GM23338 (cell line): ENCODE data around the gene XYLT1. TPM values are rescaled to one million over a fixed set of nuclear protein-coding genes. Genes with fewer than 3 reads are reported as not detected.
"Not testable (repeated sequence)": the region's sequence is repeated elsewhere in the genome, so short reads cannot be mapped to it uniquely, and the experiment has no call there.

Source experiments
- ATAC-seq: fragments of 200-7000 bp; cut with Tn5 transposase; 3 replicates; pipeline ENCODE4 v1.9.1; 2020
- DNase-seq: peaks from one replicate; pipeline ENCODE4 v3.0.0-alpha.2; 2015; ENCODE audit warnings: low spot score
- H2AFZ ChIP-seq: fragments of 200-600 bp; sonication (generic); 2 replicates; pipeline ENCODE4 v1.8.0; 2016; ENCODE audit warnings: antibody characterized with exemption, mild to moderate bottlenecking, moderate library complexity
- H3F3A ChIP-seq: fragments of 200-600 bp; sonication (generic); replicated peaks from 2 replicates; pipeline ENCODE4 v1.8.0; 2017; ENCODE audit warnings: antibody characterized with exemption, mixed run types, low read depth
- H3K27ac ChIP-seq: fragments of 200-600 bp; sonication (generic); 2 replicates; pipeline ENCODE4 v1.6.1; 2016; ENCODE audit warnings: low read depth
- H3K27me3 ChIP-seq: fragments of 200-600 bp; sonication (generic); 2 replicates; pipeline ENCODE4 v1.8.0; 2016; ENCODE audit warnings: mild to moderate bottlenecking, mixed run types, moderate library complexity; ENCODE audit not compliant: insufficient read depth
- H3K36me3 ChIP-seq: fragments of 200-600 bp; sonication (generic); 2 replicates; pipeline ENCODE4 v1.8.0; 2016; ENCODE audit warnings: mild to moderate bottlenecking; ENCODE audit not compliant: insufficient read depth
- H3K4me1 ChIP-seq: fragments of 200-600 bp; sonication (generic); 2 replicates; pipeline ENCODE4 v1.8.0; 2016; ENCODE audit warnings: mild to moderate bottlenecking, moderate library complexity; ENCODE audit not compliant: insufficient read depth
- H3K4me2 ChIP-seq: fragments of 200-600 bp; sonication (generic); 2 replicates; pipeline ENCODE4 v1.7.1; 2017; ENCODE audit warnings: mixed run types
- H3K4me3 ChIP-seq: fragments of 200-600 bp; sonication (generic); 2 replicates; pipeline ENCODE4 v1.6.1; 2016; ENCODE audit warnings: mixed run types
- H3K79me2 ChIP-seq: fragments of 200-600 bp; sonication (generic); replicated peaks from 2 replicates; pipeline ENCODE4 v1.8.0; 2017; ENCODE audit warnings: mild to moderate bottlenecking; ENCODE audit not compliant: insufficient read depth
- H3K9me2 ChIP-seq: fragments of 200-600 bp; sonication (generic); 2 replicates; pipeline ENCODE4 v1.8.0; 2017; ENCODE audit not compliant: insufficient read depth
- H4K20me1 ChIP-seq: fragments of 200-600 bp; sonication (generic); replicated peaks from 2 replicates; pipeline ENCODE4 v1.8.0; 2017; ENCODE audit warnings: mild to moderate bottlenecking; ENCODE audit not compliant: insufficient read depth
- H3K27ac Mint-ChIP-seq: 2 replicates; pipeline ENCODE4 v1.8.0; 2020; ENCODE audit warnings: inconsistent platforms, mild to moderate bottlenecking, moderate library complexity, mixed read lengths
- H3K27me3 Mint-ChIP-seq: 3 replicates; pipeline ENCODE4 v1.8.0; 2022; ENCODE audit warnings: low read depth, mild to moderate bottlenecking, moderate library complexity, mixed read lengths, inconsistent platforms; ENCODE audit not compliant: insufficient read depth, poor library complexity
- H3K36me3 Mint-ChIP-seq: 3 replicates; pipeline ENCODE4 v1.8.0; 2021; ENCODE audit warnings: low read depth, mild to moderate bottlenecking, inconsistent platforms, moderate library complexity, mixed read lengths
- H3K4me1 Mint-ChIP-seq: 3 replicates; pipeline ENCODE4 v1.8.0; 2020; ENCODE audit warnings: mild to moderate bottlenecking, inconsistent platforms, mixed read lengths
- H3K4me3 Mint-ChIP-seq: 3 replicates; pipeline ENCODE4 v1.8.0; 2021; ENCODE audit warnings: moderate library complexity, mild to moderate bottlenecking, inconsistent platforms, mixed read lengths
- H3K9me3 Mint-ChIP-seq: 3 replicates; pipeline ENCODE4 v1.8.0; 2020; ENCODE audit warnings: moderate library complexity, mild to moderate bottlenecking, inconsistent platforms, mixed read lengths
- CREB1 ChIP-seq: fragments of 250-450 bp; sonication (Bioruptor Pico); IDR thresholded peaks from 2 replicates; pipeline ENCODE4 v1.5.0; 2020; ENCODE audit warnings: low read depth, mild to moderate bottlenecking, moderate library complexity
- ETS1 ChIP-seq: IDR thresholded peaks from 2 replicates; pipeline ENCODE4 v1.6.1; 2016; ENCODE audit warnings: antibody characterized with exemption
- JUNB ChIP-seq: IDR thresholded peaks from one replicate; pipeline ENCODE4 v1.6.1; 2016; ENCODE audit warnings: antibody characterized with exemption; ENCODE audit not compliant: unreplicated experiment
- NANOG ChIP-seq: IDR thresholded peaks from 2 replicates; pipeline ENCODE4 v1.6.1; 2016; ENCODE audit warnings: antibody characterized with exemption, borderline replicate concordance
- POLR2AphosphoS5 ChIP-seq: IDR thresholded peaks from 2 replicates; pipeline ENCODE4 v1.6.1; 2016; ENCODE audit warnings: antibody characterized with exemption, low read depth
- REST ChIP-seq: IDR thresholded peaks from one replicate; pipeline ENCODE4 v1.6.1; 2018; ENCODE audit warnings: antibody characterized with exemption; ENCODE audit not compliant: unreplicated experiment
- ZNF114 ChIP-seq: fragments of 250-450 bp; sonication (Bioruptor Pico); IDR thresholded peaks from 2 replicates; pipeline ENCODE4 v1.5.0; 2020; ENCODE audit warnings: mild to moderate bottlenecking, moderate library complexity
- polyA plus RNA-seq: library from polyadenylated mRNA; unstranded; fragments of >200 nt; fragmentation: Nextera tagmentation; extraction: Ambion mirVana; gene quantifications from 2 replicates; pipeline ENCODE4 v1.2.1, GENCODE V29; 2016
- total RNA-seq: library from RNA; depleted of rRNA; stranded (reverse); fragments of >200 nt; shearing (Covaris generic); gene quantifications from 2 replicates; pipeline ENCODE4 v1.2.3, GENCODE V29; 2014

Gene XYLT1
- total and polyA plus RNA-seq, 2 experiments from 2014 or later, result 3.5 to 24.7 TPM

- TF ChIP-seq REST, result no peak
These were observed 58.5 kb downstream of the XYLT1 start (continued) for GRCh38 chr16:17412221-17412620.

GRCh38 chr16:17411263-17411662 lies 59.5 kb downstream of the XYLT1 start:
- H3K27me3 Mint-ChIP-seq, result peaks cover 8% of the 10 kb centered on the region
- H3K27ac Mint-ChIP-seq, result no peak overlapping the region
- TF ChIP-seq JUNB (no peak), POLR2AphosphoS5 (no peak), NANOG (no peak), ETS1 (no peak), REST (no peak), ZNF114 (CRISPR knock-in tag) (no peak), CREB1 (CRISPR knock-in tag) (no peak)
- peaks cover 25% of the 10 kb centered on the region for H3K4me1 Mint-ChIP-seq
- no peak for DNase-seq
- H3K9me2 ChIP-seq, result peaks cover 6% of the 10 kb centered on the region; the same call in 1 of the 2 replicates
- no peaks in the 10 kb centered on the region for H3K36me3 ChIP-seq
- no peak for ATAC-seq
- no peaks in the 10 kb centered on the region for H3F3A ChIP-seq
- H3K27me3 ChIP-seq, result no peaks in the 10 kb centered on the region
- H4K20me1 ChIP-seq, result no peaks in the 10 kb centered on the region
- no peak overlapping the region for H3K27ac ChIP-seq
- H3K4me3 Mint-ChIP-seq, result no peak overlapping the region
- peaks cover 4% of the 10 kb centered on the region; the same call in 2 of the 3 replicates for H3K9me3 Mint-ChIP-seq
- H3K79me2 ChIP-seq, result peaks cover 57% of the 10 kb centered on the region
- H2AFZ ChIP-seq, result no peak overlapping the region
- no peak overlapping the region for H3K4me3 ChIP-seq
- peaks cover 7% of the 10 kb centered on the region for H3K4me1 ChIP-seq
- H3K36me3 Mint-ChIP-seq, result peaks cover 15% of the 10 kb centered on the region
- no peak overlapping the region for H3K4me2 ChIP-seq

- not testable (repeated sequence) for H3K27me3 Mint-ChIP-seq, H3K4me2 ChIP-seq, DNase-seq, H3F3A ChIP-seq, H4K20me1 ChIP-seq, H3K27me3 ChIP-seq, H3K9me2 ChIP-seq, ATAC-seq, H3K27ac Mint-ChIP-seq, H3K4me3 ChIP-seq, H3K36me3 ChIP-seq, H2AFZ ChIP-seq, H3K4me1 ChIP-seq, H3K4me3 Mint-ChIP-seq, H3K9me3 Mint-ChIP-seq
- Histone ChIP-seq H3K79me2 (peaks cover 47% of the 10 kb centered on the region), H3K27ac (peak overlapping the region; percentile 32; the same call in 1 of the 2 replicates)
- Mint-ChIP-seq H3K4me1 (peaks cover 22% of the 10 kb centered on the region), H3K36me3 (peaks cover 15% of the 10 kb centered on the region)
These were observed 60.4 kb downstream of the XYLT1 start for GRCh38 chr16:17410316-17410715.
